Measurements from ENCODE around the gene HSPB7. TPM values are rescaled to one million over a fixed set of nuclear protein-coding genes. Genes with fewer than 3 reads are reported as not detected.

The HSPB7 gene
- total and polyA plus RNA-seq, 2 donors (not counting 1 experiment from before 2014, with no cell fraction given): 4.5 to 10.1 TPM

- H3K4me2 ChIP-seq (ENCODE audit: extremely low read depth, insufficient read depth, low read length): no peak overlapping the region
- peaks cover 16% of the 10 kb centered on the region for H3K36me3 ChIP-seq (ENCODE audit: control insufficient read depth, insufficient read depth, low read length)
- no peaks in the 10 kb centered on the region for H3K27me3 ChIP-seq (ENCODE audit: control insufficient read depth, insufficient read depth, low read length)
- H3K9ac ChIP-seq (ENCODE audit: insufficient read depth, low read length): no peak overlapping the region
- H3K27ac ChIP-seq (ENCODE audit: insufficient read depth, low read length): peak overlapping the region; percentile 71
- H3K4me1 ChIP-seq (ENCODE audit: control insufficient read depth, extremely low read depth, insufficient read depth, low read length): peaks cover 23% of the 10 kb centered on the region
- H3K4me3 ChIP-seq (replicated peaks in 1 of 4; ENCODE audit: control extremely low read depth in 1 of 4, insufficient read depth in 1 of 4, low read depth in 3 of 4, low read length in 4 of 4): no peak overlapping the region
- no peak for DNase-seq (ENCODE audit: low read depth in 2 of 2)
- H2AFZ ChIP-seq (ENCODE audit: low read length): no peak overlapping the region
- H4K20me1 ChIP-seq (ENCODE audit: control insufficient read depth, extremely low read depth, insufficient read depth, low read length): no peaks in the 10 kb centered on the region
- H3K9me3 ChIP-seq (ENCODE audit: control insufficient read depth, insufficient read depth, low read depth, low read length): no peaks in the 10 kb centered on the region
- peaks cover 68% of the 10 kb centered on the region for H3K79me2 ChIP-seq (ENCODE audit: control insufficient read depth, insufficient read depth, low read length)
- TF ChIP-seq CTCF (conservative IDR thresholded peaks at IDR 0.05 in 1 of 2, IDR thresholded peaks at IDR 0.05 in 1 of 2; ENCODE audit: low read depth in 1 of 2, low read length in 2 of 2) (no peak), EZH2 (IDR thresholded peaks at IDR 0.05; ENCODE audit: low read length, missing control alignments) (no peak)
Observed at GRCh38 chr1:15966956-15967344, 50.9 kb downstream of the HSPB7 start.

DNA sequence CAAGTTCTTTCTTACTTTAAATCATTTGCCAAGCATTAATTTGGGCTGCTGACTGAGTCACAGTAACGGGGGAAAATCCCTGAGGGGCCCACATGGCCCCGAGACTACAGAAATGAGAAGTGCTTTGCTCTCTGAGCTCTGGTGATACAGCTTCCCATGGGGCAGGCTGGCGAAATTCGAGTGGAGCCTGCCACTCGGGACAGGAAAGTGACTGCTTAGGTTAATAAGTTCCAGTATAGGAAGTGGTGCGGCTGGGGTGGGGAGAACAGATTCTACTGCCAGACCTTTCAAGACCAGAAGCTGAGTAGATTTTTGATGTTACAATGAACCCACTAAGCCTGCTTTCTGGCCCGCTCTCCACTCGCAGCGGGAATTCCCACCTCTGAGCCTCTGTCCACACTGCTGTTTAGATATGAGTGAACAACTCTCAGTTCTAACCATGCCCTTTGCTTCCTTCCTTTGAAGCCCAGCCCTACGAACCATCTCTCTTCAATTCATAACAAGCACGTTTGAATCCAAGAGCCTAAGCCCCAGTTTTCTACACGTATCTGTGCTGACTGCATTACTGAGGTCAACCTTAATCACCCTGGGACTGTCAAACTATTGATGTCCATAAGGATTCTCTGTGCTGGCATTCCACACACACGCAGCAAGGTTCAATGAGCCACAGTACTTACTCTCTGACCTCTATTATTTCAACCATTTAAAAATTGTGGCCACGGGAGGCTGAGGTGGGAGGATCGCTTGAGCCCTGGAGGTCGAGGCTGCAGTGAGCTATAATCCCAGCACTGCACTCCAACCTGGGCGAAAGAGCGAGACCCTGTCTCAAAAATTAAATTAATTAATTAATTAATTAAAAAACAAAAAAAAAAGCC, 51.5 kb downstream of the HSPB7 start:
- H3K4me2 ChIP-seq (ENCODE audit: extremely low read depth, insufficient read depth, low read length): peak overlapping the region; percentile 70
- no peak overlapping the region for H3K4me3 ChIP-seq (replicated peaks in 1 of 4; ENCODE audit: control extremely low read depth in 1 of 4, insufficient read depth in 1 of 4, low read depth in 3 of 4, low read length in 4 of 4)
- peak overlapping the region; percentile 71 for H3K27ac ChIP-seq (ENCODE audit: insufficient read depth, low read length)
- peaks cover 69% of the 10 kb centered on the region for H3K79me2 ChIP-seq (ENCODE audit: control insufficient read depth, insufficient read depth, low read length)
- peaks cover 14% of the 10 kb centered on the region for H3K36me3 ChIP-seq (ENCODE audit: control insufficient read depth, insufficient read depth, low read length)
- no peak for TF ChIP-seq EZH2 (IDR thresholded peaks at IDR 0.05; ENCODE audit: low read length, missing control alignments)
- no peak for TF ChIP-seq CTCF (conservative IDR thresholded peaks at IDR 0.05 in 1 of 2, IDR thresholded peaks at IDR 0.05 in 1 of 2; ENCODE audit: low read depth in 1 of 2, low read length in 2 of 2)
- no peak overlapping the region for H3K9ac ChIP-seq (ENCODE audit: insufficient read depth, low read length)
- no peaks in the 10 kb centered on the region for H3K9me3 ChIP-seq (ENCODE audit: control insufficient read depth, insufficient read depth, low read depth, low read length)
- peaks cover 23% of the 10 kb centered on the region for H3K4me1 ChIP-seq (ENCODE audit: control insufficient read depth, extremely low read depth, insufficient read depth, low read length)
- H4K20me1 ChIP-seq (ENCODE audit: control insufficient read depth, extremely low read depth, insufficient read depth, low read length): no peaks in the 10 kb centered on the region
- peak in 1 of 2 donors; percentile 52 for DNase-seq (ENCODE audit: low read depth in 2 of 2)
- H2AFZ ChIP-seq (ENCODE audit: low read length): no peak overlapping the region
- no peaks in the 10 kb centered on the region for H3K27me3 ChIP-seq (ENCODE audit: control insufficient read depth, insufficient read depth, low read length)

DNA sequence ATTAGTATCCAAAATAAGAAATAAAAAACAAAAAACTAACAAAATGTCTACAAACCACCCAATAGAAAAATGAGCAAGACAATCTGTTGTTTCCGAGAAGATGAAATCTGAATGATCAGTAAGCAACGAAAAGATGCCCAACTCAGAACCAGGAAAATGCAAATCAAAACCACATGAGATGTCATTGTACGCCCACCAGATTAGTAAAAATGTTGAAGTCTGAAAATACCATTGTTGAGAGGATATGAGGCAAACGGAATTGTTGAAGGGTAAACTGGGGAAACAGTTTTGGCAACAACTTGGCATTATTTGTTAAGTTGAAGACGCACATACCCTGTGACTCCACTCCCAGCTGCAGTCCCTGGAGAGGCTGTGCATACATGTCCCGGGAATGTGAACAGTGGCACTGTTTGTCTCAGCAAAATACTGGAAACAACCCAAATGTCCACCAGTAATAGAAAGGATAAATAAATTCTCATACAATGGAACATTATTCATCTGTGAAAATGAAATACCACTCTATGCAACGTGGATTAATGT, 52.5 kb downstream of the HSPB7 start:
- H3K27me3 ChIP-seq (ENCODE audit: control insufficient read depth, insufficient read depth, low read length): no peaks in the 10 kb centered on the region
- H3K9ac ChIP-seq (ENCODE audit: insufficient read depth, low read length): no peak overlapping the region
- no peaks in the 10 kb centered on the region for H4K20me1 ChIP-seq (ENCODE audit: control insufficient read depth, extremely low read depth, insufficient read depth, low read length)
- peaks cover 23% of the 10 kb centered on the region for H3K4me1 ChIP-seq (ENCODE audit: control insufficient read depth, extremely low read depth, insufficient read depth, low read length)
- H3K79me2 ChIP-seq (ENCODE audit: control insufficient read depth, insufficient read depth, low read length): peaks cover 67% of the 10 kb centered on the region
- peak overlapping the region; percentile 37 for H3K4me2 ChIP-seq (ENCODE audit: extremely low read depth, insufficient read depth, low read length)
- H3K27ac ChIP-seq (ENCODE audit: insufficient read depth, low read length): peak overlapping the region; percentile 71
- H3K9me3 ChIP-seq (ENCODE audit: control insufficient read depth, insufficient read depth, low read depth, low read length): no peaks in the 10 kb centered on the region
- H3K4me3 ChIP-seq (replicated peaks in 1 of 4; ENCODE audit: control extremely low read depth in 1 of 4, insufficient read depth in 1 of 4, low read depth in 3 of 4, low read length in 4 of 4): no peak overlapping the region
- H2AFZ ChIP-seq (ENCODE audit: low read length): no peak overlapping the region
- DNase-seq (ENCODE audit: low read depth in 2 of 2): peak; percentile 46 to 82
- TF ChIP-seq CTCF (conservative IDR thresholded peaks at IDR 0.05 in 1 of 2, IDR thresholded peaks at IDR 0.05 in 1 of 2; ENCODE audit: low read depth in 1 of 2, low read length in 2 of 2) (no peak), EZH2 (IDR thresholded peaks at IDR 0.05; ENCODE audit: low read length, missing control alignments) (no peak)
- peaks cover 12% of the 10 kb centered on the region for H3K36me3 ChIP-seq (ENCODE audit: control insufficient read depth, insufficient read depth, low read length)

All from fibroblast of lung (primary cell).